EH (cell line): ENCODE measurements around the gene ZNF592.

Experiments used
- DNase-seq: peaks from one replicate; pipeline ENCODE4 v3.0.0-alpha.2; 2015; ENCODE audit warnings: low read depth

ZNF592 gene

GRCh38 chr15:84828086-84828908 lies 79.9 kb downstream of the ZNF592 start:
- no peak for DNase-seq

GRCh38 chr15:84829428-84829827 lies 81.0 kb downstream of the ZNF592 start:
- no peak for DNase-seq

DNA sequence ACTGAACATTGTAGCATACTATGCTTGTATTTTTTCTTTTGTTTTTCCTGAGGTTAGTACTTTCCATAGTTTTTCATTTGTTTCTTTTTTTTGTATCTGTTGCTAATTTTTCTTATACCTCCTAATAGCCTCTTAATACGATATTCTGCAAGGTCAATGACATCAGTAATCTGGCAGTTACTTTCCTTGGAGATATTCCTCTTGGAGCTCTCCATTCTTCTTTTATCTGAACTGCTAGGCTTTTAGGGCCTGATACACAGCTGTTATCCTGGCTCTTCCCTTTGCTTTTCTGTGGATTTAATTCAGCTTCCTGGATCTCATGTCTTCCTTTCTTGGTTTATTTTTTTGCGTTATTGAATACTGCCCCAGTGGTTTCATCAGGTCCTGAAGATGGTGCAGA lies 81.6 kb downstream of the ZNF592 start:
- DNase-seq: no peak

GRCh38 chr15:84831028-84831427 lies 82.6 kb downstream of the ZNF592 start:
- no peak for DNase-seq

GRCh38 chr15:84831613-84832012 lies 83.2 kb downstream of the ZNF592 start:
- DNase-seq: no peak

GRCh38 chr15:84832448-84833040 lies 84.2 kb downstream of the ZNF592 start:
- no peak for DNase-seq

DNA sequence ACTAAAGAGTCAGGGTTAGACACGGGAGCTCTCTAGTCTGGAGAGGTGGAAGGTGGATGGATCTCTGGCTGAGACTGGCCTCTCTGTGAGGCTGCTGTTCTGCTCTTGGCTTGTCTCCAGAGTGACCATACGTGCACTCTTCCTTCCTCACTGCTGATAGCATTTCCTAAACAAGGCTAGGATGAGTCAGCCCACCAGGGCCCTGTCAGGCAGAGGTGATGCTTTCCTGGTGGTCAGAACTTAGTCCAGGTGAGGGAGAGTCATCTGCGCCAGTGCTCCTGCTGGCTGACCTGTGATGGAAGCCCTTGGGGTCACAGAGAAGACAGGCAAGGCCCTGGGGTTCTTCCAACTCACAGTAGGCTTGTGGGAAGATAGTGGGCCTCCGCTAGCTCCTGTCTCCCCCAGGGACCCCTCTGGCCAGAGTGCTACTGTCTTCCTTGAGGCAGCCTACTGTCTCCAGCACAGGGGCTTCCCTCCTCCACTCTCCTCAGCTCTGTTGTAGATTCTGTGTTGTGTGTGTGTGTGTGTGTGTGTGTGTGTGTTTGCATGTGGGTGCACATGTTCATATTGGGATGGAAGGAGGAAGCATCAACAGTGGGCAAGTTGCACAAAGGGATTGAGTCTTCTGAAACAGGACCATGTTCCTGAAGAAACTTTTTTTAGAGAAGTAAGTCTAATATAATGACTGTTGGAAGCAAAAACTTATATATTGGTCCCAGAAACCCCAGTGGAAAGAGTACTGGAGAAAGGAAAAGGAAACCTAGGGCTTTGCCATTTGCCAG lies 85.2 kb downstream of the ZNF592 start:
- DNase-seq: peak; percentile 57

DNA sequence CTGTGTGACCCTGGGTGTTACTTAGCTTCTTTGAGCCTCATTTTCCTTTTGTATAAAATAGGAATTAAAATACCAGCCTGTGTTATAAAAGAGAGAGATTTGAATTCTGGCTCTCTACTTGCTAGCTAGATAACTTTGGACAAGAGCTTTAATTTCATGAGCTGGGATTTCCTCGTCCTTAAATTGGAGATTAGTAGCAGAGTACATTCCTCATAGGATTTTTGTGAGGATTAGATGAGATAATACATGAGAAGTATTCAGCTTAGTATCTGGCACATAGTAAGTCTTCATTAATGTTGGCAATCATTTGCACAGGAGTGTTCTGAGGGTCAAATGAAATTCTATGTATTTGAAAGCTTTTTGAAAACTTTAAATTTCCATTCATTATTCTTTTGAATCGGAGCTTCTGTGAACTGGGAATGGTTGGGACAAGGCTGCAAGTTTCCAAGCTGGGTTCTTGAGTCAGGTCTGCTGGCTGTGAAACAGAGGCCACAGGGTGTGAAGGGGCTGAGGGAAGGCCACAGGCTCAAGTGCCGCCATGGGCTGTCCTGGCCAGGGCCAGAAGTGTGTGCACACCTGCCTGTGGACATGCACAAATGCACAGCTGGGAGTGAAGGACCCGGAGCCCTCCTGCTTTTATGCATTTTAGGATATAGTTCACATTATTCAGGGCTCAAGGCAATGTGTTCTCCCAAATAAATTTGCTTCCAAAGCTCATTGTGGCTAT lies 86.0 kb downstream of the ZNF592 start:
- DNase-seq: no peak

DNA sequence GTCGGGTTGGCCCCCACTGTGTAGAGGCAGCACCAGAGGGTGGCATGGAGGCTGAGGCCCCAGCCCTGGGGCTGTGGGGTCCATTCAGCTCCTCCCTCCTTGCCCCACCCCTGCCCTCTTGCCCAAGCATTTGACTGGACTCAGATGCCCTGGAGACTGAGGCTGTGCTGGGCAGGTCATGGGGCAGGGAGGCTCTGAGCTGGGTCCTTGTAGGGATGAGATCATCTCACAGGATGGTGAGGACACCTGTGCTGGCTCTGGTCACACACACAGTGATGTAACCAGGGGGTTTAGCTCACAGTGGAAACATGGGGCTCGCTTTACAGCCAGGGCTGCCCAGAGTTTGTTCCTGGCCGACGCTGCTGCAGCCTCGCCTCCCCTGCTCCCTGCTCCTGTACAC lies 86.6 kb downstream of the ZNF592 start:
- no peak for DNase-seq

DNA sequence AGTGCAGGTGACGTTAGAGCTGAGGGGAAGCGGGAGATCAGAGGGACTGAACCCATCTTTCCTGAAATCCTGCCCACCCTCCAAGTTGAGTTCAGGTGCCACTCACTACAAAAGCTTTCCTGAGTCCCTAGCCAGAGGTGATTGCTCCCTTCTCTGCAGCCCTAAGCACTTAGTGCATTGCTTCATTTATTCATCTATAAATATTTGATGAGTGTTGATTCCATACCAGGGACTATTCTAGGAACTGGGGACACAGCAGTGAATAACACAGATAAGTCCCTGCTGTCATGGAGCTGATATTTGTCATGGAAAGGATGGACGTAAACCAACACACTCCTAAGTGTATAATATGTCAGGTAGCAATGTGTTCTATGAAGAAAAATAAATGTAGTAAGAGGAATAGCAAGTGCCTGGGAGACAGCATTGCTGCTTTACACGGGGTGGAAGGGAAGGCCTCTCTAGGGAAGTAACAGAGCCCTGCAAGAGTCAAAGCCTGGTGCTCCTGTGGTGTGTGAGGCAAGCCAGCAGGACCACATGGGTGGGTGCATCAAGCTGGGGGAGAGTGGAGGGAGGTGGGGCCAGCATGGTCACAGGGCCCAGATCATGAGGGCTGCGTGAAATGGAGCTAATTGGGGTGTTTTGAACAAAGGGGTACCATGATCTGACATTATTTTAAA lies 87.4 kb downstream of the ZNF592 start:
- DNase-seq: no peak

DNA sequence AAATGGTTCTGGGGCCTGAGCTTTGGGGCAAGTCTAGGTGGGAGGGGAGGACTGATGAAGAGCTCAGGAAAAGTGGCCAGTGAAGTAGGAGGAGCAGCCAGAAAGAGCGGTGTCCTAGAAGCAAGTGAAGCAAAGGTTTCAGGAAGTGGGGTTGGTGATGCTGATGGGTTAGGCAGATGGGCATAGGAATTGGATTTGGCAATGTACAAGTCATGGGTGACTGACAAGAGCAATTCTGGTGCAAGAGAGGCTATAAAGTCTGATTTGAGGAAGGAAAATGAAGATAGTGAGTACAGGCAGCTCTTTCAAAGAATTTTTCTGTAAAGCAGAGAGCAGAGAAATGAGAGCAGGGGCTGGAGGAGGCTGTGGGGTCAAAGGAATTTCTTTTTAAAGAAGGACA lies 88.5 kb downstream of the ZNF592 start:
- DNase-seq: no peak

DNA sequence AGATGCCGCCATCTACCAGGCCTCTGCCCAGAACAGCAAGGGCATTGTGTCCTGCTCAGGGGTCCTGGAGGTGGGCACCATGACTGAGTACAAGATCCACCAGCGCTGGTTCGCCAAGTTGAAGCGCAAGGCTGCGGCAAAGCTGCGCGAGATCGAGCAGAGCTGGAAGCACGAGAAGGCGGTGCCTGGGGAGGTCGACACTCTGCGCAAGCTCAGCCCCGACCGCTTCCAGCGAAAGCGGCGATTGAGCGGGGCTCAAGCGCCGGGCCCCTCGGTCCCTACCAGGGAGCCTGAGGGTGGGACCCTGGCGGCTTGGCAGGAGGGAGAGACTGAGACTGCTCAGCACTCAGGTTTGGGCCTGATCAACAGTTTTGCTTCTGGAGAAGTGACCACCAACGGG lies 91.3 kb downstream of the ZNF592 start:
- DNase-seq: no peak

- no peak for DNase-seq
Observed at GRCh38 chr15:84840255-84840654, 91.9 kb downstream of the ZNF592 start.

DNA sequence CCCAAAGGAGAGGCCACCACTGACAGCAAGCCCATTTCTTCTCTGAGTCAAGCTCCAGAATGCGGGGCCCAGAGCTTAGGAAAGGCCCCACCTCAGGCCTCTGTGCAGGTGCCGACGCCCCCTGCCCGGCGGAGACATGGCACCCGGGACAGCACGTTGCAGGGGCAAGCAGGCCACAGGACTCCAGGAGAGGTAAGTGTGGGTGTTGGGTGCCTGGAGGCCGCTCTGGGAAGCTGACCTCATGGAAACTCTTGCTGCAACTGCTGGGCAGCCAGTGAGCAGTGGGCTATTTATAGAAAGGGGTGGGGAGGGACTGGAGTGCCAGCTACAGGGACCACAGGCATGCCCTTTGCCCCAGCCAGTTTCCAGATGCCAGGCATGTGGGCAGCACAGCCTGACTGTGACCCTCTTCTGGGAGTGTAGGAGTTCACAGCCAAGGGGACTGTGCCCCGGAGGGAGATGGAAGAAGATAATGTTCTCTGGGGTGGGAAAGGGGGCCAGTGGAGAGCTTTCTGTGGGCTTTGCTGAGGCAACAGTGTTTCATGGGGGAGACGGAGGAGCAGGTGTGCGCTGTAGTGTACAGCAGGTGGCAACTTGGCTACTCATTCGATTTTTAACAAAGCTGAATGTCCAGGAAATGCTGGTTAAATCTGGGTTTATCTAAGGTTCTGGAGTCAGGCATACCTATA lies 92.5 kb downstream of the ZNF592 start:
- DNase-seq: peak; percentile 83

- no peak for DNase-seq
Observed at GRCh38 chr15:84842781-84843180, 94.4 kb downstream of the ZNF592 start.

- DNase-seq: no peak
Observed at GRCh38 chr15:84844964-84845363, 96.6 kb downstream of the ZNF592 start.

DNA sequence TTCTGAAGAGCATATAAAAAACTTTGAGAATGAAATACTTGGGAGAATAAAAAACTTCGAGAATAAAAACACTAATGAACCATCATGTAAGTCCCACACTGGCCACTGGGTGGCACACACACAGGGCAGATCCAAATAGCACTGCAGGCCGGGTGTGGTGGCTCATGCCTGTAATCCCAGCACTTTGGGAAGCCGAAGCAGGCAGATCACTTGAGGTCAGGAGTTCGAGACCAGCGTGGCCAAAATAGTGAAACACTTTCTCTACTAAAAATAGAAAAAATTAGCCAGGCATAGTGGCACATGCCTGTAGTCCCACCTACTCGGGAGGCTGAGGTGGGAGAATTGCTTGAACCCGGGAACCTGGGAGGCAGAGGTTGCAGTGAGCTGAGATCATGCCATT lies 97.2 kb downstream of the ZNF592 start:
- peak; percentile 73 for DNase-seq

GRCh38 chr15:84846269-84846668 lies 97.9 kb downstream of the ZNF592 start:
- no peak for DNase-seq

- no peak for DNase-seq
Observed at GRCh38 chr15:84847382-84847781, 99.0 kb downstream of the ZNF592 start.

DNA sequence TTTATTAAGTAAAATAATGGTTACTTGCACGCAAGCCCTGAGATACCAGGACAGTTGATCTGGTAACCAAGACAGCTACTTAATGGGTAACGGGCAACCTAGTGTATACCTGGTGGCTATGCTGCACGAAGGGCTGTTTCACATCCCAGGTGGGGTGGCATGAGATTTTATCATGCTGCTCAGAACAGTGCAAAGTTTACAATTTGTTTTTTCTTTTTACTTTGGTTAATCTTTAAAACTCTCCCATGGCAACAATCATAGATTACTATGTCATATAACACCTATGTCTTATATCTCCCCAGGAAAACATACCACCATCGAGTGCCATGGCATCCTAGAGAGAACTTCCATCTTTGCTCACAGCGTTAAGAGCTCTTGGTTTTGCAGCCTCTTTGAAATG lies 103.8 kb downstream of the ZNF592 start:
- no peak for DNase-seq

- DNase-seq: no peak
Observed at GRCh38 chr15:84855136-84855535, 106.7 kb downstream of the ZNF592 start.
